SK-N-SH treated with all-trans-retinoic acid at 6 μM for 48 hours (cell line): ENCODE measurements around the gene TMA7.

Source experiments
- ATAC-seq: fragments of 200-7000 bp; cut with Tn5 transposase; 3 replicates; pipeline ENCODE4 v1.9.1; 2020; ENCODE audit warnings: mild to moderate bottlenecking, moderate library complexity
- ARNTL ChIP-seq: fragments of 450-650 bp; formaldehyde crosslinking; IDR thresholded peaks from 2 replicates; pipeline ENCODE4 v1.5.0; 2020; ENCODE audit warnings: low read depth, mild to moderate bottlenecking, moderate library complexity, borderline replicate concordance
- BACH2 ChIP-seq: fragments of 250-450 bp; sonication (Bioruptor Pico); IDR thresholded peaks from 2 replicates; pipeline ENCODE4 v1.9.0; 2021; ENCODE audit warnings: mild to moderate bottlenecking, borderline replicate concordance
- CREB5 ChIP-seq: fragments of 250-450 bp; sonication (Bioruptor Pico); IDR thresholded peaks from 2 replicates; pipeline ENCODE4 v1.5.1; 2020; ENCODE audit warnings: low read depth, mild to moderate bottlenecking, moderate library complexity
- CSDC2 ChIP-seq: fragments of 250-450 bp; sonication (Bioruptor Pico); IDR thresholded peaks from 2 replicates; pipeline ENCODE4 v1.5.0; 2020; ENCODE audit warnings: mild to moderate bottlenecking, moderate library complexity
- CSRNP3 ChIP-seq: fragments of 250-450 bp; sonication (Bioruptor Pico); IDR thresholded peaks from 2 replicates; pipeline ENCODE4 v1.5.1; 2021; ENCODE audit warnings: mild to moderate bottlenecking, moderate library complexity
- ESRRG ChIP-seq: fragments of 250-450 bp; sonication (Bioruptor Pico); IDR thresholded peaks from 2 replicates; pipeline ENCODE4 v1.6.1; 2021; ENCODE audit warnings: mild to moderate bottlenecking
- ISL1 ChIP-seq: fragments of 250-450 bp; sonication (Bioruptor Pico); IDR thresholded peaks from 2 replicates; pipeline ENCODE4 v2.1.2; 2022; ENCODE audit warnings: mild to moderate bottlenecking, moderate library complexity
- PATZ1 ChIP-seq: fragments of 250-450 bp; sonication (Bioruptor Pico); IDR thresholded peaks from 2 replicates; pipeline ENCODE4 v1.8.0; 2020; ENCODE audit warnings: mild to moderate bottlenecking, moderate library complexity, borderline replicate concordance
- POU6F1 ChIP-seq: fragments of 250-450 bp; sonication (Bioruptor Pico); IDR thresholded peaks from 2 replicates; pipeline ENCODE4 v1.8.0; 2021; ENCODE audit warnings: low read depth, mild to moderate bottlenecking, moderate library complexity, borderline replicate concordance
- PPARA ChIP-seq: fragments of 250-450 bp; sonication (Bioruptor Pico); IDR thresholded peaks from 2 replicates; pipeline ENCODE4 v1.5.0; 2020; ENCODE audit warnings: mild to moderate bottlenecking, borderline replicate concordance
- RARB ChIP-seq: fragments of 250-450 bp; sonication (Bioruptor Pico); IDR thresholded peaks from 2 replicates; pipeline ENCODE4 v1.8.0; 2021; ENCODE audit warnings: mild to moderate bottlenecking, moderate library complexity
- SNAI2 ChIP-seq: fragments of 250-450 bp; sonication (Bioruptor Pico); IDR thresholded peaks from 2 replicates; pipeline ENCODE4 v1.5.0; 2020; ENCODE audit warnings: mild to moderate bottlenecking, moderate library complexity
- TCF4 ChIP-seq: fragments of 250-450 bp; sonication (Bioruptor Pico); IDR thresholded peaks from 2 replicates; pipeline ENCODE4 v1.8.0; 2021; ENCODE audit warnings: mild to moderate bottlenecking, moderate library complexity, borderline replicate concordance
- TOX ChIP-seq: fragments of 250-450 bp; sonication (Bioruptor Pico); IDR thresholded peaks from 2 replicates; pipeline ENCODE4 v1.8.0; 2021; ENCODE audit warnings: mild to moderate bottlenecking, moderate library complexity, borderline replicate concordance
- TSHZ2 ChIP-seq: fragments of 250-450 bp; sonication (Bioruptor Pico); IDR thresholded peaks from 2 replicates; pipeline ENCODE4 v1.5.0; 2020; ENCODE audit warnings: mild to moderate bottlenecking, moderate library complexity
- ZC3H10 ChIP-seq: fragments of 250-450 bp; sonication (Bioruptor Pico); IDR thresholded peaks from 2 replicates; pipeline ENCODE4 v1.5.1; 2021; ENCODE audit warnings: mild to moderate bottlenecking, moderate library complexity
- ZFP3 ChIP-seq: fragments of 250-450 bp; sonication (Bioruptor Pico); IDR thresholded peaks from 2 replicates; pipeline ENCODE4 v1.5.0; 2020; ENCODE audit warnings: mild to moderate bottlenecking, moderate library complexity
- ZFP30 ChIP-seq: fragments of 450-650 bp; formaldehyde crosslinking; IDR thresholded peaks from 2 replicates; pipeline ENCODE4 v1.5.0; 2022; ENCODE audit warnings: mild to moderate bottlenecking, moderate library complexity
- ZNF70 ChIP-seq: fragments of 450-650 bp; formaldehyde crosslinking; IDR thresholded peaks from 2 replicates; pipeline ENCODE4 v1.5.0; 2020; ENCODE audit warnings: mild to moderate bottlenecking, moderate library complexity
- ZNF8 ChIP-seq: fragments of 450-650 bp; formaldehyde crosslinking; IDR thresholded peaks from 2 replicates; pipeline ENCODE4 v1.5.0; 2020; ENCODE audit warnings: mild to moderate bottlenecking, moderate library complexity

TMA7 gene

GRCh38 chr3:48407542-48408099, 32.4 kb upstream of the TMA7 start:
- ATAC-seq: no peak
- no peak for TF ChIP-seq CSRNP3
- no peak for TF ChIP-seq SNAI2 (CRISPR knock-in tag)
- TF ChIP-seq PATZ1: no peak
- TF ChIP-seq CREB5 (CRISPR knock-in tag): no peak
- no peak for TF ChIP-seq TCF4 (CRISPR knock-in tag)
- no peak for TF ChIP-seq ESRRG (CRISPR knock-in tag)
- no peak for TF ChIP-seq ZNF8 (CRISPR knock-in tag)
- TF ChIP-seq ZFP30: no peak
- no peak for TF ChIP-seq PPARA (CRISPR knock-in tag)
- no peak for TF ChIP-seq ZFP3
- TF ChIP-seq RARB (CRISPR knock-in tag): no peak
- no peak for TF ChIP-seq ZC3H10
- no peak for TF ChIP-seq CSDC2
- no peak for TF ChIP-seq ZNF70
- TF ChIP-seq, all 23 proteins: peak for 0

GRCh38 chr3:48408823-48409281, 31.2 kb upstream of the TMA7 start:
- ATAC-seq: no peak
- no peak for TF ChIP-seq PATZ1
- TF ChIP-seq, all 23 proteins: peak for 0

GRCh38 chr3:48409291-48410201, 30.5 kb upstream of the TMA7 start:
- ATAC-seq: no peak; the same call in 2 of the 3 replicates
- no peak for TF ChIP-seq TCF4 (CRISPR knock-in tag)
- no peak for TF ChIP-seq CSRNP3
- TF ChIP-seq ISL1 (CRISPR knock-in tag): no peak
- no peak for TF ChIP-seq CSDC2
- no peak for TF ChIP-seq TSHZ2 (CRISPR knock-in tag)
- no peak for TF ChIP-seq ESRRG (CRISPR knock-in tag)
- no peak for TF ChIP-seq BACH2 (CRISPR knock-in tag)
- no peak for TF ChIP-seq ZNF70
- TF ChIP-seq POU6F1 (CRISPR knock-in tag): no peak
- no peak for TF ChIP-seq TOX (CRISPR knock-in tag)
- no peak for TF ChIP-seq ZC3H10
- TF ChIP-seq ZFP30: no peak
- no peak for TF ChIP-seq ARNTL
- TF ChIP-seq PPARA (CRISPR knock-in tag): no peak
